Progenitor cell of endocrine pancreas (in vitro differentiated cells): ENCODE data around the gene PTGFRN. TPM values are rescaled to one million over a fixed set of nuclear protein-coding genes. Genes with fewer than 3 reads are reported as not detected.

Source experiments
- DNase-seq: peaks from one replicate; pipeline ENCODE4 v3.0.0; 2021; ENCODE audit warnings: low spot score; ENCODE audit not compliant: unreplicated experiment
- H3K27ac Mint-ChIP-seq: 2 replicates; pipeline ENCODE4 v1.8.0; 2021; ENCODE audit warnings: mild to moderate bottlenecking, moderate library complexity, mixed read lengths
- H3K27me3 Mint-ChIP-seq: 2 replicates; pipeline ENCODE4 v1.8.0; 2021; ENCODE audit warnings: mixed read lengths
- H3K36me3 Mint-ChIP-seq: 2 replicates; pipeline ENCODE4 v1.8.0; 2022; ENCODE audit warnings: mixed read lengths; ENCODE audit not compliant: insufficient read depth
- H3K4me1 Mint-ChIP-seq: 2 replicates; pipeline ENCODE4 v1.8.0; 2021; ENCODE audit warnings: low read depth, mixed read lengths
- H3K4me3 Mint-ChIP-seq: 2 replicates; pipeline ENCODE4 v1.8.0; 2021; ENCODE audit warnings: low read depth, mild to moderate bottlenecking, moderate library complexity, mixed read lengths
- H3K9me3 Mint-ChIP-seq: 2 replicates; pipeline ENCODE4 v1.8.0; 2021; ENCODE audit warnings: low read depth, mixed read lengths
- CTCF ChIP-seq: fragments of 200-600 bp; sonication (generic); IDR thresholded peaks from one replicate; pipeline ENCODE4 v1.5.0; 2021; ENCODE audit warnings: antibody characterized with exemption, mild to moderate bottlenecking; ENCODE audit not compliant: unreplicated experiment
- total RNA-seq: library from RNA; stranded (reverse); gene quantifications from 2 replicates; pipeline ENCODE4 v1.2.1, GENCODE V29; 2021

The PTGFRN gene
- total RNA-seq, 1 donor from 2014 or later, result 42.9 TPM

- no peak overlapping the region for H3K27ac Mint-ChIP-seq
- no peak for TF ChIP-seq CTCF
- no peak overlapping the region for H3K4me3 Mint-ChIP-seq
Measured at GRCh38 chr1:117029685-117030084, 120.0 kb downstream of the PTGFRN start.

GRCh38 chr1:117030271-117030877 lies 120.7 kb downstream of the PTGFRN start:
- H3K27me3 Mint-ChIP-seq, result no peaks in the 10 kb centered on the region
- no peak for DNase-seq
- H3K27ac Mint-ChIP-seq, result no peak overlapping the region
- no peaks in the 10 kb centered on the region for H3K36me3 Mint-ChIP-seq
- H3K4me3 Mint-ChIP-seq, result no peak overlapping the region
- no peaks in the 10 kb centered on the region for H3K9me3 Mint-ChIP-seq
- peaks cover 10% of the 10 kb centered on the region for H3K4me1 Mint-ChIP-seq
- no peak for TF ChIP-seq CTCF

More at GRCh38 chr1:117029685-117030084, 120.0 kb downstream of the PTGFRN start:
- Mint-ChIP-seq H3K36me3 (no peaks in the 10 kb centered on the region), H3K4me1 (peaks cover 4% of the 10 kb centered on the region), H3K9me3 (no peaks in the 10 kb centered on the region), H3K27me3 (no peaks in the 10 kb centered on the region)
- no peak for DNase-seq

GRCh38 chr1:117032266-117032665 lies 122.5 kb downstream of the PTGFRN start:
- Mint-ChIP-seq H3K27ac (no peak overlapping the region), H3K4me3 (no peak overlapping the region), H3K36me3 (no peaks in the 10 kb centered on the region), H3K4me1 (peaks cover 14% of the 10 kb centered on the region), H3K9me3 (no peaks in the 10 kb centered on the region), H3K27me3 (no peaks in the 10 kb centered on the region)
- no peak for TF ChIP-seq CTCF
- DNase-seq, result no peak

- Mint-ChIP-seq H3K27ac (no peak overlapping the region), H3K4me1 (peaks cover 14% of the 10 kb centered on the region), H3K4me3 (no peak overlapping the region)
Measured at GRCh38 chr1:117032681-117033539, 123.2 kb downstream of the PTGFRN start.

More at GRCh38 chr1:117032681-117033539, 123.2 kb downstream of the PTGFRN start:
- no peak for DNase-seq
- Mint-ChIP-seq H3K9me3 (no peaks in the 10 kb centered on the region), H3K36me3 (no peaks in the 10 kb centered on the region), H3K27me3 (no peaks in the 10 kb centered on the region)
- TF ChIP-seq CTCF, result no peak
